Loucy (cell line): ENCODE data around the gene SGO2.

Experiments
- H2AFZ ChIP-seq: fragments of 200-600 bp; sonication (generic); 2 replicates; pipeline ENCODE4 v1.6.0; 2016; ENCODE audit warnings: antibody characterized with exemption, mild to moderate bottlenecking, low read length, moderate library complexity
- H3F3A ChIP-seq: fragments of 200-600 bp; 2 replicates; pipeline ENCODE4 v1.6.0; 2016; ENCODE audit warnings: antibody characterized with exemption, low read depth, mild to moderate bottlenecking
- H3K27me3 ChIP-seq: fragments of 200-600 bp; sonication (generic); 2 replicates; pipeline ENCODE4 v1.6.1; 2014; ENCODE audit warnings: low read length, mild to moderate bottlenecking; ENCODE audit not compliant: insufficient read depth, poor library complexity, severe bottlenecking
- H3K36me3 ChIP-seq: fragments of 200-600 bp; sonication (generic); 2 replicates; pipeline ENCODE4 v1.6.1; 2016; ENCODE audit warnings: low read length; ENCODE audit not compliant: insufficient read depth
- H3K4me1 ChIP-seq: fragments of 200-600 bp; sonication (generic); 2 replicates; pipeline ENCODE4 v1.5.1; 2014; ENCODE audit warnings: low read length, mild to moderate bottlenecking; ENCODE audit not compliant: insufficient read depth, poor library complexity, severe bottlenecking
- H3K4me2 ChIP-seq: fragments of 200-600 bp; sonication (generic); 2 replicates; pipeline ENCODE4 v1.6.0; 2014; ENCODE audit warnings: antibody characterized with exemption, low read length, low read depth, mild to moderate bottlenecking; ENCODE audit not compliant: poor library complexity, severe bottlenecking
- H3K4me3 ChIP-seq: fragments of 200-600 bp; sonication (generic); 2 replicates; pipeline ENCODE4 v1.5.1; 2014; ENCODE audit warnings: low read length, mild to moderate bottlenecking, mixed read lengths; ENCODE audit not compliant: poor library complexity, severe bottlenecking
- H3K79me2 ChIP-seq: fragments of 200-600 bp; sonication (generic); 2 replicates; pipeline ENCODE4 v1.6.1; 2014; ENCODE audit warnings: low read length; ENCODE audit not compliant: insufficient read depth
- H3K9ac ChIP-seq: fragments of 200-600 bp; sonication (generic); 2 replicates; pipeline ENCODE4 v1.6.0; 2014; ENCODE audit warnings: mild to moderate bottlenecking, low read depth, low read length, moderate library complexity; ENCODE audit not compliant: poor library complexity, severe bottlenecking
- H3K9me2 ChIP-seq: fragments of 200-600 bp; sonication (generic); replicated peaks from 2 replicates; pipeline ENCODE4 v1.6.1; 2016; ENCODE audit warnings: low read depth, low read length, mixed read lengths
- H3K9me3 ChIP-seq: fragments of 200-600 bp; sonication (generic); 2 replicates; pipeline ENCODE4 v1.6.1; 2014; ENCODE audit warnings: mild to moderate bottlenecking, antibody characterized with exemption, low read length, low read depth; ENCODE audit not compliant: insufficient read depth
- H4K20me1 ChIP-seq: fragments of 200-600 bp; sonication (generic); 2 replicates; pipeline ENCODE4 v1.6.0; 2014; ENCODE audit warnings: antibody characterized with exemption, low read length, mild to moderate bottlenecking; ENCODE audit not compliant: insufficient read depth, poor library complexity, severe bottlenecking
- CTCF ChIP-seq: fragments of 200-600 bp; sonication (generic); conservative IDR thresholded peaks from 2 replicates; pipeline ENCODE4 v1.5.1; 2014; ENCODE audit warnings: mild to moderate bottlenecking, antibody characterized with exemption, low read length
- EZH2phosphoT487 ChIP-seq: fragments of 200-600 bp; IDR thresholded peaks from 2 replicates; pipeline ENCODE4 v1.6.1; 2018; ENCODE audit warnings: antibody characterized with exemption, mild to moderate bottlenecking, moderate library complexity, borderline replicate concordance

Gene SGO2

GRCh38 chr2:200525882-200526651 lies at the start of gene SGO2:
Gene SGO2, plus strand, starts transcription at chr2:200526207. Its CDS starts 6,769 bp downstream, at chr2:200532976.
- H3K79me2 ChIP-seq, result peaks cover 49% of the 10 kb centered on the region
- no peak for TF ChIP-seq EZH2phosphoT487
- no peak; the same call in 1 of the 2 replicates for TF ChIP-seq CTCF
- H3K9ac ChIP-seq, result peak within 1 kb of the TSS; percentile 94
- no peaks in the 10 kb centered on the region for H3K9me2 ChIP-seq
- peaks cover 44% of the 10 kb centered on the region for H3K27me3 ChIP-seq
- no peaks in the 10 kb centered on the region for H3K9me3 ChIP-seq
- peaks cover 45% of the 10 kb centered on the region for H3K4me1 ChIP-seq
- peak within 1 kb of the TSS; percentile 91 for H3K4me2 ChIP-seq
- H3K4me3 ChIP-seq, result peak within 1 kb of the TSS; percentile 94
- H3F3A ChIP-seq, result no peaks in the 10 kb centered on the region
- H3K36me3 ChIP-seq, result no peaks in the 10 kb centered on the region
- peak within 1 kb of the TSS; percentile 88 for H2AFZ ChIP-seq
- H4K20me1 ChIP-seq, result peaks cover 9% of the 10 kb centered on the region

- Histone ChIP-seq H3F3A (no peaks in the 10 kb centered on the region), H2AFZ (no peak overlapping the region), H3K79me2 (no peaks in the 10 kb centered on the region), H3K27me3 (no peaks in the 10 kb centered on the region), H4K20me1 (no peaks in the 10 kb centered on the region), H3K36me3 (no peaks in the 10 kb centered on the region), H3K9me3 (no peaks in the 10 kb centered on the region), H3K9ac (no peak overlapping the region), H3K4me1 (no peaks in the 10 kb centered on the region), H3K4me3 (no peak overlapping the region), H3K9me2 (no peaks in the 10 kb centered on the region), H3K4me2 (no peak overlapping the region)
- TF ChIP-seq EZH2phosphoT487, result no peak
- TF ChIP-seq CTCF, result no peak
Measured at GRCh38 chr2:200476836-200477235, 49.2 kb upstream of the SGO2 start.

GRCh38 chr2:200477667-200478131 lies 48.3 kb upstream of the SGO2 start:
- Histone ChIP-seq H3F3A (no peaks in the 10 kb centered on the region), H3K36me3 (no peaks in the 10 kb centered on the region), H3K4me2 (no peak overlapping the region), H3K4me1 (no peaks in the 10 kb centered on the region), H3K27me3 (no peaks in the 10 kb centered on the region), H4K20me1 (no peaks in the 10 kb centered on the region), H3K9ac (no peak overlapping the region), H2AFZ (no peak overlapping the region), H3K79me2 (no peaks in the 10 kb centered on the region), H3K4me3 (no peak overlapping the region), H3K9me2 (no peaks in the 10 kb centered on the region), H3K9me3 (no peaks in the 10 kb centered on the region)
- TF ChIP-seq EZH2phosphoT487 (no peak), CTCF (no peak)
